ENCODE measurements around the gene SPATA3. TPM values are rescaled to one million over a fixed set of nuclear protein-coding genes. Genes with fewer than 3 reads are reported as not detected.
A peak's percentile ranks its signal among the peaks of the same experiment; 100 is the strongest.

SPATA3 gene
- total RNA-seq, 1 donor from 2014 or later = not detected

DNA sequence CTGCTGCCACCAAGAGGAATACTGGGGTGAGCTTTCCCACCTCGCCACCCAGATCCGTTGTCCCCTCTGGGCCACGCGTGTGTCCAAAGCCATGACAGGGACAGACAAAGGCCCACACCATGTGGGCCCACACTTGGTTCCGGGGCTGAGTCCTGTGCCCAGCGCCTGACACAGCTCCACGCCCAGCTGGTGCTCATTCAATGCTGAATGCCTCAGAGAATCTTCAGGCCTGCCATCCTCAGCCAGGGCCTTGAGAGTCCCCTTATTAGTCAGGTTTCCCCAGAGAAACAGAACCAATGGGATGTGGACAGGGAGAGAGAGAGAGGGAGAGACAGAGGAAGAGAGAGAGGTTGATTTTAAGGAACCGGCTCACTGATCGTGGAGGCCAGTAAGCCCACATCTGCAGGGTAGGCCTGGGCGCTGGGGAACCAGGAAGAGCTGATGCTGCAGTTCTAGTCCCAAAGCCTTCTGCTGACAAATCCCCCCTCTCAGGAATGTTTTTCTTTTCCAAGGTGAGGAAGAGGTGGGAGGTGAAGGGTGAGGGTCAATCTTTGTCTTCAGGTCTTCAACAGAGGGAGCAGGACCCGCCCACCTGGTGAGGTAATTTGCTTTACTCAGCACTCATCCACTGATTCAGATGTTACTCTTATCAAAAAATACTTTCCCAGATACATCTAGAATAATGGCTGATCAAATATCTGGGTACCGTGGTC is 10.2 kb upstream of the SPATA3 start:
- ATAC-seq (no peak), DNase-seq (no peak)
- H3K9me3 ChIP-seq = no peaks in the 10 kb centered on the region
- H3K4me1 ChIP-seq = peaks cover 3% of the 10 kb centered on the region
- H3K27me3 ChIP-seq = peaks cover 17% of the 10 kb centered on the region
- TF ChIP-seq, protein P1, sequence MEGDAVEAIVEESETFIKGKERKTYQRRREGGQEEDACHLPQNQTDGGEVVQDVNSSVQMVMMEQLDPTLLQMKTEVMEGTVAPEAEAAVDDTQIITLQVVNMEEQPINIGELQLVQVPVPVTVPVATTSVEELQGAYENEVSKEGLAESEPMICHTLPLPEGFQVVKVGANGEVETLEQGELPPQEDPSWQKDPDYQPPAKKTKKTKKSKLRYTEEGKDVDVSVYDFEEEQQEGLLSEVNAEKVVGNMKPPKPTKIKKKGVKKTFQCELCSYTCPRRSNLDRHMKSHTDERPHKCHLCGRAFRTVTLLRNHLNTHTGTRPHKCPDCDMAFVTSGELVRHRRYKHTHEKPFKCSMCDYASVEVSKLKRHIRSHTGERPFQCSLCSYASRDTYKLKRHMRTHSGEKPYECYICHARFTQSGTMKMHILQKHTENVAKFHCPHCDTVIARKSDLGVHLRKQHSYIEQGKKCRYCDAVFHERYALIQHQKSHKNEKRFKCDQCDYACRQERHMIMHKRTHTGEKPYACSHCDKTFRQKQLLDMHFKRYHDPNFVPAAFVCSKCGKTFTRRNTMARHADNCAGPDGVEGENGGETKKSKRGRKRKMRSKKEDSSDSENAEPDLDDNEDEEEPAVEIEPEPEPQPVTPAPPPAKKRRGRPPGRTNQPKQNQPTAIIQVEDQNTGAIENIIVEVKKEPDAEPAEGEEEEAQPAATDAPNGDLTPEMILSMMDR (IDR thresholded peaks at IDR 0.05) = no peak
- H3K4me3 ChIP-seq = no peak overlapping the region
- H3K27ac ChIP-seq = no peak overlapping the region
- intact Hi-C loops (cut with DNase I) = loop anchor here (10.0 kb wide), 2 partner anchors 81 to 161 kb away; no protein-coding TSS in a partner anchor
- no peaks in the 10 kb centered on the region for H3K36me3 ChIP-seq

DNA sequence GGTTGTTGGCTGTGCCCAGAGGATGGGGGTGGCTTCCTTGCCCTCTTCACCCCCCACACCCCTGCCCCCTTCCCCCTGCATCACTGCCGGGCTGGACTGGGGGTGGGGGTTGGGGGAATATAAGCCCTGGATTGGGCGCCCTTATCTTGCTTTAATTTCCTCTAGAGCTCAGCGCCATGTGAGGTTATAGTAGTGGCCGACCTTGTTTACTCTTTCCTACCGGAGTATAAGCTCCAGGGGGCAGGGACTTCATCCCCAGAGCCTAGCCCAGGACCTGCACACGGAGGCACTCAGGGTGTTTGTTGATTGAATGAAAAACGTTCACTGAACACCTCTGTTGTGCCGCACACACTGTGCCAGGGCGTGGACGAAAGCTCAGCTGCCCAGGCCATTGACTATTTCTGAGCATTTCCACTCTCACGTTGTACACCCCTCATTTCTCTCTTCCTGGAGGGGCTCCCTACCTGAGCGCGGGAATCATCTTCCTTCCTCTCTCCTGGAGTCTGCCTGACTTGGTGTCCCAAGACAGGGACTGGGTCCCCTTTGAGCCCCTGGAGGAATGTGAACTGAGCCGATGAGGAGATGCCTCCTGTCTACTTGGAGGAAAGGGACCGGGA is 9.3 kb upstream of the SPATA3 start:
- H3K36me3 ChIP-seq = no peaks in the 10 kb centered on the region
- ATAC-seq (no peak), DNase-seq (no peak)
- TF ChIP-seq, protein P1 (IDR thresholded peaks at IDR 0.05) = no peak
- intact Hi-C loops (cut with DNase I) = loop anchor here (10.0 kb wide), 2 partner anchors 82 to 162 kb away; no protein-coding TSS in a partner anchor
- no peaks in the 10 kb centered on the region for H3K9me3 ChIP-seq
- no peak overlapping the region for H3K27ac ChIP-seq
- peaks cover 3% of the 10 kb centered on the region for H3K4me1 ChIP-seq
- peaks cover 22% of the 10 kb centered on the region for H3K27me3 ChIP-seq
- peak overlapping the region; percentile 32 for H3K4me3 ChIP-seq

DNA sequence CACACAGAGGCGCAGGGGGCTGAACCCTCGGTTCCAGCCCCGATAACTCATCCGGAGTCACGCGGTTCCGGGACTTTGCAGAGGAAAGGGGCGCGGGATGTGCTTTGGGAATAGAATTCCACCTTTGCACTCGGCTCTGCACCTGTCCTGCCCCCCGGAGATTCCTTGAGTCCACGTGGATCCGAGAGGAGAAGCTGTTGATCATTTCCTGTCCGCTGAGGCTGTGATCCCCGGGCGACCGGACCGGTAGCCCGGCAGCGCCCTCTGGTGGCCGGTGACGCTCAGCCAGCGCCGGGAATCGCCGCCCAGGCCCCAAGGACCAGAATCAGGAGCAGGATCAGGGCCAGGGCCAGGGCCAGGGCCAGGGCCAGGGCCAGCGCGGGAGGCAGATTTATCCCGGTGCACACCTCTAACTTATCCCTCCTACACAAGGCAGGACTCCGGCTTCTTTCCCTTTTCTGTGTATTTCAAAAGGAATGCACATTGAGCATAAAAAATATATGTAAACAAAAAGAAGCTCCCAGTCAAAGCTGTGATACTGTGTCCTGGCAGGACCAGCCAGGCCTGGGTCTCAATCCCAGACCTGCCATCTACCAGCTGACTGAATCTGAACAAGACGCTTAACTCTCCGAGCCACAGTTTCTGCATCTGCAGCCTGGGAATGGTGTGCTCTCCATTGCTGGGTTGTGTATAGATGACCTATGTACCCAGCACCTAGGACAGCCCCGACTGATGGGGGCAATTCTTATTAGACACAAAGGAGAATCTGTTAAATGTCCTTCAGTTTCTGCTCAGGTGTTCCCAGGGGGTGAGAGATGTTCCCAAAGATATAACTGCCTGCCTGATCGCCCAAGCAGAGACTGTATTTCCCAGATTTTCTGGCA is 8.5 kb upstream of the SPATA3 start:
- peak; percentile 93 for ATAC-seq
- no peaks in the 10 kb centered on the region for H3K9me3 ChIP-seq
- peaks cover 3% of the 10 kb centered on the region for H3K4me1 ChIP-seq
- intact Hi-C loops (cut with DNase I) = loop anchor here (10.0 kb wide), 2 partner anchors 83 to 163 kb away; no protein-coding TSS in a partner anchor
- TF ChIP-seq, protein P1 (IDR thresholded peaks at IDR 0.05) = peak; percentile 92
- H3K27me3 ChIP-seq = peaks cover 23% of the 10 kb centered on the region
- no peak overlapping the region for H3K27ac ChIP-seq
- H3K36me3 ChIP-seq = no peaks in the 10 kb centered on the region
- DNase-seq = peak; percentile 90
- peak overlapping the region; percentile 32 for H3K4me3 ChIP-seq

DNA sequence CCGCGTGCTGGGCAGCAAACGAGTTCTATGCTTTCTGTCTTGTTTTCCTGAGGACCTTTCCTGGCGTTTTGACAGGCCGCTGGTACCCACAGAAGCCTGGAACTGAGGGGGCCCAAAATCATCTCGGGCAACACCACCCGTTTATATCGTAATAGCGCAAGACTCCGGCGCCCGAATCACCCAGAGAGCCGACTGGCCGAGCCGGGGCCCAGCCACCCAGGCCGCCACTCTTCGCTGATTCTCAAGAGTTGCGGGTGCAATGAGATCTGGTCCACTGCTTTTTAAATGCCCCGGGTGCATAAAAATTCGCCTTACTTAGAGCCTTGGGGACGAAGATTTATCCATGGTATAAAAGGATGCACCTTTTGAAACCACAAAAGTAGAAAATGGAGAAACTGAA is 6.2 kb upstream of the SPATA3 start:
- TF ChIP-seq, protein P1 (IDR thresholded peaks at IDR 0.05) = no peak
- intact Hi-C loops (cut with DNase I) = loop anchor here (10.0 kb wide), 2 partner anchors 85 to 165 kb away; no protein-coding TSS in a partner anchor
- Histone ChIP-seq H3K27me3 (peaks cover 40% of the 10 kb centered on the region), H3K4me3 (no peak overlapping the region), H3K9me3 (no peaks in the 10 kb centered on the region), H3K4me1 (peaks cover 3% of the 10 kb centered on the region), H3K27ac (no peak overlapping the region), H3K36me3 (no peaks in the 10 kb centered on the region)
- DNase-seq = no peak
- ATAC-seq = no peak

DNA sequence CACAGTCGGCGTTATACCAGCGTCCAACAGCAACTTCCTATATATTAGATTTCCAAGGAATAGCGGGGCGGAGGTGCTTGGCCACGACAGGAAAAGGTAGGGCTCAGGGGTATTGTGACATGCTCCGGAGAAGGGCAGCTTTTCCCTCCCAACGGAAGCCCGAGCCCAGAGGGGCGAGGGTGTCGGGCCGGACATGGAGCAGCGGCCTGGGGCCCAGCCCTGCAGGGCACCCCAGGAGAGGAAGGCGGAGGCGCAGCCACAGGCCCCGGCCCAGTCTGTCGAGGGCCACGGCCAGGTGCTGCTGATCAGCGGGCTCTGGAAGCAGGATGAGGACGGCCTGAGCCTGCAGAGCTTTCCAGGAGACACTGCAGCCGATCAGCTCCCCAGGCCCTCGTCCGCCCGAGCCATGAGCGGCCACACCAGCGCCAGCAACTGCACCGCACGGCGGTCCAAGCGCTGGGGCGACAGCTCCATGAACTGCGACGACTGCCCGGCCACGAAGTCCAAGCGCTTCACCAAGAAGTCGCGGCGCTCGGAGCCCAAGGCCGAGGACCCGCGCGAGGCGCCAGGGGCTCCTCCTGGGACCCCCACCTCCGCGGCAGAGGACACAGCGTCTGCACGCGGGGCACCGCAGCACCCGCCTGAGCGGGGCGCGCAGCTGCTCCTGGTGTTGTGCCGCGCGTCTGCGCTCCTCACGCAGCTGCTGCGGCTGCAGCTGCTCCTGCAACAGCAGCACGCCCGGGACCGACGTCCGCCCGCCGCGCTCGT is 5.6 kb upstream of the SPATA3 start:
- TF ChIP-seq, protein P1 (IDR thresholded peaks at IDR 0.05) = no peak
- H3K9me3 ChIP-seq = no peaks in the 10 kb centered on the region
- peaks cover 3% of the 10 kb centered on the region for H3K4me1 ChIP-seq
- ATAC-seq (no peak), DNase-seq (no peak)
- H3K4me3 ChIP-seq = no peak overlapping the region
- intact Hi-C loops (cut with DNase I) = no loop called here
- H3K36me3 ChIP-seq = no peaks in the 10 kb centered on the region
- peaks cover 40% of the 10 kb centered on the region for H3K27me3 ChIP-seq
- H3K27ac ChIP-seq = no peak overlapping the region
